Kasumi-1 (cell line): Measurements from ENCODE around the gene HNRNPAB.
"Not testable (repeated sequence)": the region's sequence is repeated elsewhere in the genome, so short reads cannot be mapped to it uniquely, and the experiment has no call there.

Experiments used
- DNase-seq, 2 experiments: peaks; one replicate each; lab custom pipeline; 2025; lab: John Stamatoyannopoulos, UW

The HNRNPAB gene

DNA sequence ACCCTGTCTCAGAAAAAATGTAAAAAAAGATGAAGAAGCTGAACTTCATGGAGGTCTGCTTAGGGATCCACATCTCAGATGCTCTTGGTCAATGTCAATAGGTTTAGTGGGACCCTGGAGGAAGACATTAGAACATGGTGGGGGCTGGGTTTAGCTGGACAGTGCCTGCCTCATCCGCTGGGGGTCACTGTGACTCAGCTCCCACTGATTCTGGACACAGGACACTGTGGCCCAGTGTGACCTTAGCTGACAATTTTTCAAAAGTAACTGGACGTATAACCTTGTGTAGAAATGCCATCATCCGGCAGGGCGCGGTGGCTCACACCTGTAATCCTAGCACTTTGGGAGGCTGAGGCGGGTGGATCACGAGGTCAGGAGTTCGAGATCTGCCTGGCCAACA is 7.3 kb upstream of the HNRNPAB start:
- DNase-seq, result no peak

DNA sequence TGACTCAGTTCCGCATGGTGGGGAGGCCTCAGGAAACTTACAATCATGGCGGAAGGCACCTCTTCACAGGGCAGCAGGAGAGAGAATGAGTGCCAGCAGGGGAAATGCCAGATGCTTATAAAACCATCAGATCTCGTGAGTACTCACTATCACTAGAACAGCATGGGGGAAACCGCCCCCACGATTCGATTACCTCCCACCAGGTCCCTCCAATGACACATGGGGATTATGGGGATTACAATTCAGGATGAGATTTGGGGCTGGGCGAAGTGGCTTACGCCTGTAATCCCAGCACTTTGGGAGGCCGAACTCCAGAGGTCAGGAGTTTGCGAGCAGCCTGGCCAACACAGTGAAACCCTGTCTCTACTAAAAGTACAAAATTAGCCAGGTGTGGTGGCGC is 6.2 kb upstream of the HNRNPAB start:
- DNase-seq, result not testable (repeated sequence)

DNA sequence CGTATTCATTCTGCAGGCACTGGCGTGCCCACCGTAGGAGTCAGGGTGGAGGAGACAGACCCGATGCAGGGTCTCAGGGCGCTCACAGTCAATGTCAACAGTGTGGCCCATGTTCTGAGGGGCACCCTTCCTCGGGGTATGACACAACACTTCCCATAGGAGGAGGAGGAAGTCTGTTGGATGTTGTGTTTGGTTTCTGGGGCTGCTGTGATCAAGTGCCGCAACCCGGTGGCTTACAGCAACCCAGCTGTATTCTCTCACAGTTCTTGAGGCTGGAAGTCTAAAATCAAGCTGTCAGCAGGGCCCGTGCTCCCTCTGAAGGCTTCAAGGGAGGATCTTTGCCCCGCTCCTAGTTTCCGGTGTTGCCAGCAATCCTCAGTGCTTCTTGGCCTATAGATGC is 5.6 kb upstream of the HNRNPAB start:
- DNase-seq, result peak; percentile 74 to 85

DNA sequence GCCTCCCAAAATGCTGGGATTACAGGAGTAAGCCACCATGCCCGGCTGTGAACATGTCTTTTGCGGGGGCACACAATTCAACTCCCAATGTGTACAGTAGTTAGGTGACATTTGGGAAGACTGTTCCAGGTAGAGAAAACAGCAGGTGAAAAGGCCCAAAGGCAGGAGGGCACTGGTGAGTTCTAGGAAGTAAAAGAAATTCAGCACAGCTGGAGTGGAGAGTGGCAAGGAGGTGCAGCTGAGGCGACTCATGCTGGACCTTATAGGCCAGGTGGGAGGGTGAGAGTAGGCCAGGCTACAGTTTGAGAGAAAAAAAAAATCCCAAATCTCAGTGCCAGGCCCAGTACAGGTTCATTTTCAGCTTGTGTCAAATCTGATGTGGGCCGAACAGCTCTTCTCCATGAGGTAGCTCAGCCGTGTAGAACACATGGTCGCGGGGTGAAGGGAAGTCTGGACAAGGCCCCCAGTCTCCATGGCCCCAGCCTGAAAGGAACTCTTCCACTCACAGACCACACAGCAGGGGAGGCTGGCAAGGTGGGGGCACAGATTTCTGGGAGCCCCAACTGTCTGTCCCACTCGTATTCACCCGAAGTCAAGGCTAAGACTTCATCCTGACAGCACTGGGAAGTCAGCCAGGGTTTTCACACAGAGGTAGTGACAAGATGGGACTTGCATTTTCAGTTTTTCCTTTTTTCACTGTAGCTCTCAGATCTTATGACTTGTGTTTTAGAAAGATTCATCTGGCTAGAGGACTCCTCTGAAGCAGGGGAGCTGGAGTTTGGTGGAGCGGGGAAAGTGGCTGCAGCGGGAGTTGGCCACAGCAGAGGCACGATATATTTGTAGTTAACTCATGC is 4.5 kb upstream of the HNRNPAB start:
- DNase-seq, result no peak

DNA sequence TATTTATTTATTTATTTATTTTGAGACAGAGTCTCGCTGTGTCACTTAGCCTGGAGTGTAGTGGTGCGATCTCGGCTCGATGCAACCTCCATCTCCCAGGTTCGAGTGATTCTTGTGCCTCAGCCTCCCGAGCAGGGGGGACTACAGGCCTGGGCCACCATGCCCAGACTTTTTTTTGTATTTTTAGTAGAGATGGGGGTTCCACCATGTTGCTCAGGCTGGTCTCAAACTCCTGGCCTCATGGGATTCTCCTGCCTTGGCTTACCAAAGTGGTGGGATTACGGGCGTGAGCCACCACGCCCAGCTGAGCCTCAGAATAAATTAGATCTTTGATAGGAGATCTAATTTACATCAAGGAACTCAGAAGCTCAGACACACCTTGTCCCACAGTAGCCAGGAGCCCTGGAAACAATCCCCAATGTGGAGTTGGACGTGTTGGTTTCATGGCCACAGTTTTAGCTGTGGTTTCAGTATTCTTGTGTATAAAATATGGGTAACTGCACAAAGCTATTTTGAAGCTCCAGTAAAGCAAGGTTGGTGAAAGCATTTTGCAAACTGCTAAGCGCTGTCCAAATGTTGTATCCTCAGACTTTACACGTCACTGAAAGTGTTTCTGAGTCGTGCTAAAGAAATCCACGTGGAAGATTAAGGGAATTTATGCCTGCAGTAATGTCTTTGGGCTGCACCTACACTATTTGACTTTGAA is 3.0 kb upstream of the HNRNPAB start:
- DNase-seq, result no peak

DNA sequence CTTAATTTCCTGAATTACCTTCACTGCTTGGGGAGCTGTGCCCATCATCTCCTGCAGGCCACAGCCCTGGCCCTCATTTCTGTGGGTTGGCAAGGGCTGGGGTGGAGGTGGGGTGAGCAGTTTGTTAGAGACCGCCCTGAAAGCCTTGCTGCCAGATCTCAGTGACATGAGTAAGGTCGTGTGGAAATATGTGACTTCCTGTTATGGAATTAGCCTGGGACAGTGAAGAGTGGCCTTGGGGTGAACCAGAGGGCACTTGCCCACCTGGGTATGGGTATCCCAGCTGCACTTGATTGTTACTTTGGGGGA is 2.5 kb upstream of the HNRNPAB start:
- peak; percentile 30 to 44 for DNase-seq

DNA sequence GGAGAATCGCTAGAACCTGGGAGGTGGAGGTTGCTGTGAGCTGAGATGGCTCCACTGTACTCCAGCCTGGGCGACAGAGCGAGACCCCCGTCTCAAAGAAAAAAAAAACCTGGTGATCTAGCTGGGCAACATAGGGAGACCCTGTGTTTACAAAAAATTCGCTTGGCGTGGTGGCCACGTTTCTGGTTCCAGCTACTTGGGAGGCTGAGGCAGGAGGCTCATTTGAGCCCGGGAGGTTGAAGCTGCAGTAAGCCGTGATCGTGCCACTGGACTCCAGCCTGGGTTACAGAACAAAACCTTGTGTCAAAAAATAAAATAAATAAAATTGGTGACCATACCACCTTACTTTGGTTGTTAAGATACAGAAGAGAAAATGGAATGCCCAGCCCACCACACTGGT is 1.8 kb upstream of the HNRNPAB start:
- DNase-seq, result no peak

DNA sequence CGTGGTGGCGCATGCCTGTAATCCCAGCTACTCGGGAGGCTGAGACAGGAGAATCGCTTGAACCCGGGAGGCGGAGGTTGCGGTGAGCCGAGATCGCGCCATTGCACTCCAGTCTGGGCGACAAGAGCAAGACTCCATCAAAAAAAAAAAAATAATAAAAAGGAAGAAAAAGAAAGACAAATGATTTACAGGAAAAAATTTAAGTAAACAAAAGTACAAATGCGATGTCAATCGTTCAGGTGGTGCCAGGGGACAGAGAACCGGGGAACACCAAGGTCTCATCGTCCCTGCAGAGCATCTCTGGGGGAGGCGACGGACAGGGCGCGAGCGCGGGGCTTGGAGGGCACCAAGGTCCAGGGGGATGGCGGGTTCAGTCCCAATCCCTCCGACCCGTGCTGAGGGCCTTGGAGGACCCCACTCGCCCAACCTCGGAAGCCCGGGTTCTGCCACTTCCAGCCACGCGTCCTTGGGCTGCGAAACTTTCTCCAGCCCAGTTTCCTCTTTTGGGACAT is 607 bp upstream of the HNRNPAB start:
- peak in 1 of 2 experiments; percentile 59 for DNase-seq

DNA sequence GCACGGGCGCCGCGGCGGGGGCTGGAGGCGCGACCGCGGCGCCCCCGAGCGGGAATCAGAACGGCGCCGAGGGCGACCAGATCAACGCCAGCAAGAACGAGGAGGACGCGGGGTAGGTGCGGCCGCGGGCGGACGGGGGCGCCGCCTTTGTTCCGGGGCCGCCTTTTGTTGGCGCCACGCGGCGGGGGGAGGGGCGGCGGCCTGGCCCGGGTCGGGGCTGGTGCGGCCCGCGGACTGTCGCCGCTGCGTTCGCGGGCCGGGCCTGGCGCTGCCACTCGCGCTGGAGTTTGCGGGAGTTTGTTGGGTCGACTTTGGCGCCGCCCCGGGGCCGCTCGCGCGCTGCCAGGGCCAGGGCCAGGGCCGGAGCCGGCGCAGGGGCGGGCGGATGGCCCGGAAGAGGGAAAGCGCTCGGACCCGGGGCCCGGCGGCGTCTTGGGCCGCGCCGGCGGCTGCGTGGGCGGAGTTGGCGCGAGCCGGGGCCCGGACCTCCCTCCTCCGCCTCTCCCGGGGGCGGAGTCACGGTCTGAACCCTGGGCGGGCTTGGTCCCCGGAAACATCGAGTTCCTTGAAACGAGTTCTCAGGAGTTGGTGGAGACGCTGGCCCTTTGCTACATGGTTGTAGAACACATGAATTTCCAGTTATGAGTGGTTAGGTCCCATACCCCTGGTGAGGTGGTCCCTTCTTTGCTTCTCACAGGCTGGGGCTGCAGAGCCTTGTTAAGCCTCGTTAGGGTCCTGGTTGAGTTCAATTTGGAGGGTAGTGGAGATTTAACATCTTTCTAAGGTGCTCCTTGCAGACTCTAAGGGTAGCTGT is 809 bp downstream of the HNRNPAB start:
- DNase-seq, result peak; percentile 51 to 58

DNA sequence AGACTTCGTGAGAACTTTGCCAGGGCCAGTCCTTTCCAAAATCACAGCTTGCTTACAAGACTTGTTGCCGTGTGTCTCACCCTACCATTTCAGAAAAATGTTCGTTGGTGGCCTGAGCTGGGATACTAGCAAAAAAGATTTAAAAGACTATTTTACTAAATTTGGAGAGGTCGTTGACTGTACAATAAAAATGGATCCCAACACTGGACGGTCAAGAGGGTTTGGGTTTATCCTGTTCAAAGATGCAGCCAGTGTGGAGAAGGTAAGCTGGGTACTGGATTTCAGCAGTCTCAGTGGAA is 1.4 kb downstream of the HNRNPAB start:
- DNase-seq, result no peak

DNA sequence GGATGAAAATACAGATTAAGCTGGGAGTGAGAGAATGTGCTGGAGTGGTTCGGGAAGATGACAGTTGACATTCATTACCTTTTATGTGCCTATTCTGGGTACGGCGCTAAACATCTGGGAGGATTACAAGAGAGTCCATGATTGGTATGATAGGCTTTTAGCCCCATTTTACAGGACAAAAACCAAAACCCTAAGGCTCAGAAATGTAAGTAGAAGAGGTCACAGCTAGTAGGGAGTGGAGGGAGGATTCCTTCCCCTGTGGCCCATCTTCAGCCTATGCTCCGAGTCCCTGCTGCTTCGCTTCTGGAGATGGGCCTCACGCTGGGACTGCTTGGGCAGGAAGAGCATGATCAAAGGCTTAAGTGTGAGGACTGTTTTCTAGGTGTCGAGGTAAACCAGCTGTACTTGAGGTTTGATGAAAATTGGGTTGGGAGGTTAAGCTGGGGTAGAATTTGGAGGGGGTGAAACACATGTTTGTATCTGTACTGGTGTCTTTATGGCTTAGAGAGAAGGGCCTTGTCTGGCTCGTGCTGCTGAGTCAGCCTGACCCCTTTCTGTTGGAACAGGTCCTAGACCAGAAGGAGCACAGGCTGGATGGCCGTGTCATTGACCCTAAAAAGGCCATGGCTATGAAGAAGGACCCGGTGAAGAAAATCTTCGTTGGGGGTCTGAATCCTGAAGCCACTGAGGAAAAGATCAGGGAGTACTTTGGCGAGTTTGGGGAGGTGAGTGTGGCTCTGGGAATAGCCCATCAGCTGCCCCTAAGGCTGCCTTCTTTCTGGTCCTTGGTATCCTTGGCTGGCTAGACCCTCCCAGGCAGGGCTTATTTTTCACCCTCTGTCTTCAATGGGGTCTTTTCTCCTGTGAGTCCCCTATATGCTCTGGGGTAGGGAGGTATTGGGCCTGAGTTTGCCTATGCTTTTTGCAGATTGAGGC is 2.1 kb downstream of the HNRNPAB start:
- DNase-seq, result no peak

DNA sequence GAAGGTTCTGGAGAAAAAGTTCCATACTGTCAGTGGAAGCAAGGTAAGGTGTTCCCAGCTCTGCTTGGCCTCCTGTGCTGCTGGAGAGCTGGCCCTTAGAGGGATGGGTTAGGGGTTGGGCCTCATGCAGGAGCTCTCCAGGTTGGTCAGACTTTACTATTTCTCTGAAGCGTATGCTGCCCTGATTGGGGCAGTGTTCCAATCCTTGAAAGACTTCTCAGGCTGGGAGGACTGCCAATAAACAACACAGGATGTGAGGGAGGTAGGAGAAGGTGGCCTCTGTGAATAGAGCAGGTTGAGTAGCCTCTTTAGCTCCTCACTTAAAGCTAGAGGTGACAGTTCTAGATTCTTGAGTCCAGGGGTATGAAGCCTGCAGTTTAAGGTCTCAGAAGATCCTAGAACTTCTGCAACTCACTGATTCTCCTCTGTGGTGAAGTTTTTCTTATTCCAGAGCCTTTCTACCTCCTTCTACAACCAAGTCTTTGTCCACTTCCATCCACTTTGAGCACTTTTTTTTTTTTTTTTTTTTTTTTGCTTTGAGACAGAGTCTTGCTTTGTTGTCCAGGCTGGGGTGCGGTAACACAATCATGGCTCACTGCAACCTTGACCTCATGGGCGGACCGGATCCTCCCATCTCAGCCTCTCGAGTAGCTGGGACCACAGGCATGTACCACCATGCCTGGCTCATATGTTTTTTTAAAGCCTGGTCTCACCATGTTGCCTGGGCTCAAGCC is 3.0 kb downstream of the HNRNPAB start:
- no peak for DNase-seq

DNA sequence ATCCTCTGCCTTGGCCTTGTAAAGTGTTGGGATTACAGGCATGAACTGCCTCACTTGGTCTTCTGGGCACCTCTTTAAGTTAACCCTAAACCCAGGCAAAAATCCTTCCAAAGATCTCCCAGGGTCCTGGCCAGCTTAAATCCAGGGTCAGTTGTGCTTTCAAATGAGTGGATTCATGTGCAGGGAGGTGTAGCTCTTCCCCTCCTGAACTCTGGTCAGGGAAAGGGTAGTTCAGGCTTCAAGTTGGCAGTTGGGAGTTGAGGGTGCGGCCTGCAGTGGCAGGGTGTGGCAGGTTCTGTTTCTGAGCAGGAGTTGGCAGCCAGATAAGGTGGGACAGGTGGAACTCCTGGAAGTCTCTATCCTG is 3.6 kb downstream of the HNRNPAB start:
- no peak for DNase-seq

DNA sequence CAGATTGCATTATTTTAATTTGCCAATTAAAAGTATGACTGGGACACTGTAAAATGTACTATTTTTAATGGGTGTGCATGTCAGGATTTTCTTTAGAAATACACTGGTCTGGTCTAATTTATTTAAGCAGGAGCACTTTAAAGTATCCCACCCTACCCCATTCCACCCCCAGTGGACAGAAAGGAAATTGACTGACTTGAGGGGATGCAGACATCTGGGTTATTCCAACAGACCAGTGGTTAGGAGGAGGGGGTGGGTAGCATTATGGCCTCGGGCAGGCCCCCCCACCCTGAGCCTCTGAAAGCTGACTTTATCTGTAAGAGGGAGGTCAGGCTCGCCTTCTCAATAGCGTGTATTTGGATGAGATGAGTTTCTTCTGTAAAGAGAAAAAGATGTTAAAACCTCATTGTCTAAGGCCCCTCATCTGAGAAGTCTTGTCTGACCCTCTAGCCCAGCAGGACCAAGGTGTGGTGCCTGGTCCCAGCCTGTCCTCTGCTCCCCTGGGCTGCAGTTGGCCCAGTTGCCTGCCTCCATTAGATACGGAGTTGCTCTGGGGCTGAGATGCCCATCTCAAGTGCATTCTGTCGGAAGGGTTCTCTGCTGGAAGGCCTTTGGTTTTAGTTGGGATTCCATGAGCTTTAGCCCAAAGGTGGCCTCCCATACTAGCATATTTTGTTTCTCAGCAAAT is 4.4 kb downstream of the HNRNPAB start:
- DNase-seq, result peak; percentile 30 to 33

DNA sequence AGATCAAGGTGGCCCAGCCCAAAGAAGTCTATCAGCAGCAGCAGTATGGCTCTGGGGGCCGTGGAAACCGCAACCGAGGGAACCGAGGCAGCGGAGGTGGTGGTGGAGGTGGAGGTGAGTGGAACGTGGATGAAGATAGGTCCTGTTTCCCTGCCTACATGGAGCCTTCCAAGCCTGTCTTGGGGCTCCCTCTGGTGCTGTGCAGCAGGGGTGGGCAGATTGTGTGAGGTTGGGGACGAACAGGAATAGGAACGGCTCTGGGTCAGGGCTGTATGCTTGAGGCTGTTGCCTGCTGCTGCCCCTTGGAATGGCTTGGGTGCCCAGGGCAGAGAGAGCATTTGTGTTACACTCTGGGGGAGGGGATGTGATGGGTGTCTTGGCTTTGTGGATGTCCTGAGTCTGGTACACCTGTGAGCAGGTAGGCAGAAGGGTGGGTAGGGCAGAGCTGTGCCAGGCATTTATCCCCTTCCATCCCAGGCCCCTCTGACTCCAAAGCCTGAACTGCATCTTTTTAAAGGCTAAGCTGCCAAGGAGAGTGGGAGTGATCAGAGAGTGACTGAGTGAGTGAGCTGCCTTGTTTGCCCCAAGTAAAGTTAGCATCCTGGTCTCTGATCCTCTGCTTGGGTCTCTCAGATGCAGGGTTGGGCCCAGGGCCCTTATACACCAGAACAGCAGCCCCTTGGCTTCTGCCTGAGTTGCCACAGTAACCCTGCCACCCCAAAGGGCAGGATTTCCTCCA is 5.2 kb downstream of the HNRNPAB start:
- no peak for DNase-seq

DNA sequence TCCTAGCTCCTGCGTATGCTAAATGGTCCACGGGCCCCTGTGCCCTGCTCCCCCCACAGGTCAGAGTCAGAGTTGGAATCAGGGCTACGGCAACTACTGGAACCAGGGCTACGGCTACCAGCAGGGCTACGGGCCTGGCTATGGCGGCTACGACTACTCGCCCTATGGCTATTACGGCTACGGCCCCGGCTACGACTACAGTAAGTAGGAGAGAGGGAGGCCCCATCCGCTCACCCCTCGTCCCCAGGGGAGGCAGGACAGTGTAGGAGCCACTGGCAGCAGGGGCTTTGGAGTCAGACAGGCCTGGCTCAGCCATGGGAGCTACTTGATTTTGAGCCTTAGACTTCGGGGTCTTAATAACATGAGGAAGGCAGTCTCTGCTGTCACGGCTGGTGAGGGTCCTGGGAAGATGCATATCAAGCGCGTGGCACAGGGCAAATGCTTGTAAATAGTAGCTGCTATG is 5.8 kb downstream of the HNRNPAB start:
- no peak for DNase-seq

DNA sequence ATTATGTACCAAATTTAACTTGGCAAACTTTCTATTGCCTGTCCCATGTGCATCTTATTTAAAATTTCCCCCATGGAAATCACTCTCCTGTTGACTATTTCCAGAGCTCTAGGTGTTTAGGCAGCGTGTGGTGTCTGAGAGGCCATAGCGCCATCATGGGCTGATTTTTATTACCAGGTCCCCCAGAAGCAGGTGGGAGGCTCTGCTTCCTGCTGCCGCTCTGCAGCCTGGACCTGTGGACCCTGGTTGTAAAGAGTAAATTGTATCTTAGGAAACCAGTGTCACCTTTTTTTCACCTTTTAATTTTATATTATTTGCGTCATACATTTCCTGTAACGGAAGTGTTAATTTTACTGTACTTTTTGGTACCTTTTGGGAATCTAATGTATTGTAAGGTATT is 6.4 kb downstream of the HNRNPAB start:
- DNase-seq, result no peak

DNA sequence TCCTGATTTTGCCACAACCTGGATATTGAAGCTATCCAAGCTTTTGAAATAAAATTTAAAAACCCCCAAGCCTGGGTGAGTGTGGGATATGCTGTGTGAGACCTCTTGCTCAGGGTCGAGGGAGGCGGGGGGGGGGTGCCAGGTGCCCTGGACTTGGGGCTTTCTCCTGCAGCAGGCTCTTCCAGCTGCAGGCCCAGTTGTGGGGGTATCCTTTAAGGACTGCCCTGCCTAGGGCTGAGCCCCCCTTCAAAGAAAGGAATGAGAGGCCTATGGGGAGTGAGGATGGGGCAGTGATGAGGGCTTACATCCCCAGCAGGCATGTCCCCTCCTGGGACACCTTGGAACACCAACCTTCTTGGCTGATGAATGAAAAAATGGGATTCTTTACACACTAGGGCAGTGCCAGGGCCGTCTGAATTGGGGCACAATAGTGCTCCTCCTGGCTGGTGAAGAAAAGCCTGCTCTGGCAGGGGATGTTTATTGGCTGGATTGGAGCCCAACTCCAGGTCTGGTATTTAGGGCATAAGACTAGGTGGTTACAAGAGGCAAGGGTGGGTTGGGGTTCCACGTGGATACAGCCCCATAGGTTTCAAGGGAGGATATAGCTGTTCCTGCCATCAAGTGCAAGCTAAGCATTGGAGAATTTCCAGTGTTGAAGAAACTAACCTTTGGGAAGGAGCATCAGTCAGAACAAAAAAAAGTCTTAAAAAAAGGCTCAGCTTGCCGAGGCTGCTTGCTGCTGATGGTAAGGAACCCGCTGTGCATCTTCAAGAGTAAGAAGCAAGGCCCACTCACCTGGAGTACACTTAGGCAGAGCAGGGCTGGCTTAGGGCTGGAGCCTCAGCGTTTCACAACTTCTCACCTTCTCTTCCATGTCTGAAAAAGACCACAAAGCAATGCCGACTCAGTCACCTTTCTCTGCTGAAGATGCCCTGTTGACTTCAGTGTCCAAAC is 7.0 kb downstream of the HNRNPAB start:
- DNase-seq, result no peak
